ENCODE data around the gene IMPDH1. TPM values are rescaled to one million over a fixed set of nuclear protein-coding genes. Genes with fewer than 3 reads are reported as not detected.
A peak's percentile ranks its signal among the peaks of the same experiment; 100 is the strongest.

The IMPDH1 gene
- total and polyA plus RNA-seq, 2 donors from 2014 or later: 20.9 to 40.3 TPM

GRCh38 chr7:128408709-128409595 lies 830 bp downstream of the IMPDH1 start:
- peak; percentile 18 to 77 (median 36) for DNase-seq
- H3K9ac ChIP-seq (ENCODE audit: low read length in 3 of 3): peak overlapping the region; percentile 36 to 79 (median 66)
- H3K36me3 ChIP-seq (ENCODE audit: control insufficient read depth in 2 of 3, insufficient read depth in 3 of 3, low read length in 3 of 3): no peaks in the 10 kb centered on the region
- H3K4me3 ChIP-seq (ENCODE audit: low read length in 3 of 3): peak overlapping the region; percentile 51 to 88 (median 66)
- TF ChIP-seq CTCF (IDR thresholded peaks at IDR 0.05; ENCODE audit: borderline replicate concordance, extremely low read depth, insufficient read depth): no peak
- H3K4me1 ChIP-seq (ENCODE audit: control insufficient read depth in 2 of 3, insufficient read depth in 2 of 3, low read depth in 1 of 3, low read length in 3 of 3): peaks cover 0 to 29% (median 0%) of the 10 kb centered on the region in 3 donors
- no peaks in the 10 kb centered on the region for H3K27me3 ChIP-seq (ENCODE audit: control insufficient read depth, insufficient read depth, low read length)
- H3K9me3 ChIP-seq (ENCODE audit: control insufficient read depth in 2 of 3, insufficient read depth in 1 of 3, low read length in 3 of 3): no peaks in the 10 kb centered on the region
- FAIRE-seq: no peak
- peak overlapping the region; percentile 51 to 76 for H3K27ac ChIP-seq (ENCODE audit: low read depth in 2 of 2, low read length in 2 of 2)
- intact Hi-C loops (cut with DNase I): no loop called here

- no peak for FAIRE-seq
- H3K4me1 ChIP-seq (ENCODE audit: control insufficient read depth in 2 of 3, insufficient read depth in 2 of 3, low read depth in 1 of 3, low read length in 3 of 3): peaks cover 0 to 29% (median 0%) of the 10 kb centered on the region in 3 donors
- peak overlapping the region in 1 of 2 donors; percentile 14 for H3K27ac ChIP-seq (ENCODE audit: low read depth in 2 of 2, low read length in 2 of 2)
- no peaks in the 10 kb centered on the region for H3K27me3 ChIP-seq (ENCODE audit: control insufficient read depth, insufficient read depth, low read length)
- intact Hi-C loops (cut with DNase I): no loop called here
- DNase-seq: peak in 2 of 5 donors; percentile 22 to 73
- H3K36me3 ChIP-seq (ENCODE audit: control insufficient read depth in 2 of 3, insufficient read depth in 3 of 3, low read length in 3 of 3): no peaks in the 10 kb centered on the region
- H3K4me3 ChIP-seq (ENCODE audit: low read length in 3 of 3): no peak overlapping the region
- H3K9me3 ChIP-seq (ENCODE audit: control insufficient read depth in 2 of 3, insufficient read depth in 1 of 3, low read length in 3 of 3): no peaks in the 10 kb centered on the region
- no peak for TF ChIP-seq CTCF (IDR thresholded peaks at IDR 0.05; ENCODE audit: borderline replicate concordance, extremely low read depth, insufficient read depth)
- H3K9ac ChIP-seq (ENCODE audit: low read length in 3 of 3): no peak overlapping the region
Measured at GRCh38 chr7:128407751-128408708, 1.8 kb downstream of the IMPDH1 start.

- FAIRE-seq (no peak), DNase-seq (no peak)
- H3K27me3 ChIP-seq (ENCODE audit: control insufficient read depth, insufficient read depth, low read length): no peaks in the 10 kb centered on the region
- peaks cover 0 to 29% (median 0%) of the 10 kb centered on the region in 3 donors for H3K4me1 ChIP-seq (ENCODE audit: control insufficient read depth in 2 of 3, insufficient read depth in 2 of 3, low read depth in 1 of 3, low read length in 3 of 3)
- intact Hi-C loops (cut with DNase I): no loop called here
- no peak overlapping the region for H3K27ac ChIP-seq (ENCODE audit: low read depth in 2 of 2, low read length in 2 of 2)
- H3K9me3 ChIP-seq (ENCODE audit: control insufficient read depth in 2 of 3, insufficient read depth in 1 of 3, low read length in 3 of 3): no peaks in the 10 kb centered on the region
- TF ChIP-seq CTCF (IDR thresholded peaks at IDR 0.05; ENCODE audit: borderline replicate concordance, extremely low read depth, insufficient read depth): no peak
- H3K36me3 ChIP-seq (ENCODE audit: control insufficient read depth in 2 of 3, insufficient read depth in 3 of 3, low read length in 3 of 3): no peaks in the 10 kb centered on the region
- H3K9ac ChIP-seq (ENCODE audit: low read length in 3 of 3): no peak overlapping the region
- no peak overlapping the region for H3K4me3 ChIP-seq (ENCODE audit: low read length in 3 of 3)
Measured at GRCh38 chr7:128407233-128407589, 2.6 kb downstream of the IMPDH1 start.
